ENCODE measurements around the gene ZNF599. TPM values are rescaled to one million over a fixed set of nuclear protein-coding genes. Genes with fewer than 3 reads are reported as not detected.

Gene ZNF599
- total RNA-seq, 1 donor from 2014 or later, result 7.8 TPM

DNA sequence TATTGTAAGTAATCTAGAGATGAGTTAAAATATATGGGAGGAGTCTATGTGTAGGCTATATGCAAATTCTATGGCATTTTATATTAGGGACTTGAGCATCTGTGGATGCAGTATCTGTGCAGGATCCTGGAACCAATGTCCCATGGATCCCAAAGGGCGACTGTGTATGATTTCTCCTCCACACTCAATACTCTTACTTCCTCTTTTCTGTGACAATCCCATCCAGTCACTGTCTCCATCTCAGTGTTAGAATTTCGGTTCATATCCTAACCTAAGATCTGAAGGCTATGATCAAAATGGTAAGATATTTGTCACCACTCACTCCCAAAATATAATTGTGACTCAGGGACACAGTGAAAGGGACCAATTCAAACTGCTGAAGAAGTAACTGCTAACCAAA is 15.1 kb upstream of the ZNF599 start:
- H3K27me3 Mint-ChIP-seq (ENCODE audit: unreplicated experiment), result peaks cover 7% of the 10 kb centered on the region
- no peaks in the 10 kb centered on the region for H3K9me3 Mint-ChIP-seq (ENCODE audit: unreplicated experiment)
- no peak for DNase-seq (ENCODE audit: low spot score)
- no peaks in the 10 kb centered on the region for H3K36me3 Mint-ChIP-seq (ENCODE audit: low read depth, unreplicated experiment)
- H3K27ac Mint-ChIP-seq (ENCODE audit: unreplicated experiment), result no peak overlapping the region
- H3K4me1 Mint-ChIP-seq (ENCODE audit: unreplicated experiment), result no peaks in the 10 kb centered on the region
- H3K4me3 Mint-ChIP-seq (ENCODE audit: unreplicated experiment), result no peak overlapping the region
- no peak for TF ChIP-seq CTCF (IDR thresholded peaks at IDR 0.05; ENCODE audit: unreplicated experiment)

- H3K4me1 Mint-ChIP-seq (ENCODE audit: unreplicated experiment), result no peaks in the 10 kb centered on the region
- H3K4me3 Mint-ChIP-seq (ENCODE audit: unreplicated experiment), result no peak overlapping the region
- TF ChIP-seq CTCF (IDR thresholded peaks at IDR 0.05; ENCODE audit: unreplicated experiment), result no peak
- no peak overlapping the region for H3K27ac Mint-ChIP-seq (ENCODE audit: unreplicated experiment)
- no peaks in the 10 kb centered on the region for H3K36me3 Mint-ChIP-seq (ENCODE audit: low read depth, unreplicated experiment)
- no peaks in the 10 kb centered on the region for H3K9me3 Mint-ChIP-seq (ENCODE audit: unreplicated experiment)
- peaks cover 9% of the 10 kb centered on the region for H3K27me3 Mint-ChIP-seq (ENCODE audit: unreplicated experiment)
- DNase-seq (ENCODE audit: low spot score), result no peak
Measured at GRCh38 chr19:34787059-34787824, 14.2 kb upstream of the ZNF599 start.

DNA sequence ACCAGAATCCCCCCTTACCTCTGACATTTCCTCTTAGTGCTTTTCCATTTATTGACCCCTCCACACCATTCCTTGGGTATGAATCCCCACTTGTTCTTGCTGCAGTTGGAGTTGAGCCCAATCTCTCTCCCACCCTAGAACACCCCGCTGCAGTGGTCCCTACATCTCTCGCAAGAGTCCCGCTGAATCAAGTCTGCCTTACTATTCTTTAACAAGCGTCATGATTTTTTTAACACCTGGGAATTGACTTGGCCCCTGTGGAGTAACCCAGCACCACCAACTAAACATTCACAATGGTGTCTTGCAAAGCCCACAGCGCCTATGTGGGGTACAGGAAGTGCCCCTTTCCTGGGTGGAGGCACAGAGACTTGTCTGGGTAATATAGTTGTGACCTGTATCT is 13.2 kb upstream of the ZNF599 start:
- H3K4me3 Mint-ChIP-seq (ENCODE audit: unreplicated experiment), result no peak overlapping the region
- no peak overlapping the region for H3K27ac Mint-ChIP-seq (ENCODE audit: unreplicated experiment)
- TF ChIP-seq CTCF (IDR thresholded peaks at IDR 0.05; ENCODE audit: unreplicated experiment), result no peak
- no peak for DNase-seq (ENCODE audit: low spot score)
- no peaks in the 10 kb centered on the region for H3K36me3 Mint-ChIP-seq (ENCODE audit: low read depth, unreplicated experiment)
- peaks cover 7% of the 10 kb centered on the region for H3K27me3 Mint-ChIP-seq (ENCODE audit: unreplicated experiment)
- H3K9me3 Mint-ChIP-seq (ENCODE audit: unreplicated experiment), result no peaks in the 10 kb centered on the region
- no peaks in the 10 kb centered on the region for H3K4me1 Mint-ChIP-seq (ENCODE audit: unreplicated experiment)

GRCh38 chr19:34779652-34780051 is 6.6 kb upstream of the ZNF599 start:
- H3K4me1 Mint-ChIP-seq (ENCODE audit: unreplicated experiment), result no peaks in the 10 kb centered on the region
- H3K36me3 Mint-ChIP-seq (ENCODE audit: low read depth, unreplicated experiment), result no peaks in the 10 kb centered on the region
- H3K4me3 Mint-ChIP-seq (ENCODE audit: unreplicated experiment), result no peak overlapping the region
- H3K27ac Mint-ChIP-seq (ENCODE audit: unreplicated experiment), result no peak overlapping the region
- H3K9me3 Mint-ChIP-seq (ENCODE audit: unreplicated experiment), result peaks cover 12% of the 10 kb centered on the region
- TF ChIP-seq CTCF (IDR thresholded peaks at IDR 0.05; ENCODE audit: unreplicated experiment), result no peak
- DNase-seq (ENCODE audit: low spot score), result no peak
- peaks cover 5% of the 10 kb centered on the region for H3K27me3 Mint-ChIP-seq (ENCODE audit: unreplicated experiment)

DNA sequence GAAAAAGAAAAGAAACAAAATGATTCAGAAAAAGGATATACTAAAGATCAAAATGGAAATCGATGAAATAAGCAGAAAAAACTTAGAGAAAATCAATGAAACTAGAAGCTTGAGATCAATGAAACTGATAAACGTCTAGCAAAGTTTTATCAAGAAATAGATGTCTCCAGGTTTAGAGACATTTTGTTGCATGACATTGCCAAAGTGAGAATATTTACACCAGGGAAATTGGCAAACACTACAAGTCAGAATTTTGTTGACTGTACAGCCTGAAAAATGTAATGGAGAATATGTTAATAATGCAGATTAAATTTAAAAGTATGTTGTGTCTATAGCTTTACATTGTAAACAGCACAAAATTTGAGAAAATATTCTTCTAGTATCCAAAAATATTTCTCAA is 5.3 kb upstream of the ZNF599 start:
- TF ChIP-seq CTCF (IDR thresholded peaks at IDR 0.05; ENCODE audit: unreplicated experiment), result no peak
- Mint-ChIP-seq H3K4me3 (ENCODE audit: unreplicated experiment) (no peak overlapping the region), H3K9me3 (ENCODE audit: unreplicated experiment) (peaks cover 15% of the 10 kb centered on the region)

More for the DNA sequence above, 5.3 kb upstream of the ZNF599 start:
- Mint-ChIP-seq H3K27ac (ENCODE audit: unreplicated experiment) (no peak overlapping the region), H3K4me1 (ENCODE audit: unreplicated experiment) (no peaks in the 10 kb centered on the region), H3K36me3 (ENCODE audit: low read depth, unreplicated experiment) (no peaks in the 10 kb centered on the region), H3K27me3 (ENCODE audit: unreplicated experiment) (peaks cover 3% of the 10 kb centered on the region)
- DNase-seq (ENCODE audit: low spot score), result no peak

All from endothelial cell (in vitro differentiated cells).